HG03175 (cell line): ENCODE measurements around the gene UBTD2.
"Not testable (repeated sequence)": the region's sequence is repeated elsewhere in the genome, so short reads cannot be mapped to it uniquely, and the experiment has no call there.

Experiments
- ATAC-seq: cut with Tn5 transposase; IDR thresholded peaks from one replicate; pipeline ENCODE4 v1.9.1; 2021; ENCODE audit warnings: mild to moderate bottlenecking, moderate library complexity; ENCODE audit not compliant: unreplicated experiment

The UBTD2 gene

GRCh38 chr5:172199446-172199845, 84.1 kb downstream of the UBTD2 start:
- no peak for ATAC-seq

DNA sequence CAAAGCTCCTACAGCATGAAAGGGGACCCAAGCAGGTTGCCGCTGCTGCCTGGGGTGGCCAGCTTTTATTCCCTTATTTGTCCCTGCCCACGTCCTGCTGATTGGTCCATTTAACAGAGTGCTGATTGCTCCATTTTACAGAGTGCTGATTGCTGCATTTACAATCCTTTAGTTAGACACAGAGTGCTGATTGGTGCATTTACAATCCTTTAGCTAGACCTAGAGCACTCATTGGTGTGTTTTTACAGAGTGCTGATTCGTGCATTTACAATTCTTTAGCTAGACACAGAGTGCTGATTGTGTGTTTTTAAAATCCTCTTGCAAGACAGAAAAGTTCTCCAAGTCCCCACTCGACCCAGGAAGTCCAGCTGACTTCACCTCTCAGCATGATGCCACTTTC, 85.8 kb downstream of the UBTD2 start:
- ATAC-seq: not testable (repeated sequence)

GRCh38 chr5:172194985-172195774, 88.4 kb downstream of the UBTD2 start:
- ATAC-seq: no peak

DNA sequence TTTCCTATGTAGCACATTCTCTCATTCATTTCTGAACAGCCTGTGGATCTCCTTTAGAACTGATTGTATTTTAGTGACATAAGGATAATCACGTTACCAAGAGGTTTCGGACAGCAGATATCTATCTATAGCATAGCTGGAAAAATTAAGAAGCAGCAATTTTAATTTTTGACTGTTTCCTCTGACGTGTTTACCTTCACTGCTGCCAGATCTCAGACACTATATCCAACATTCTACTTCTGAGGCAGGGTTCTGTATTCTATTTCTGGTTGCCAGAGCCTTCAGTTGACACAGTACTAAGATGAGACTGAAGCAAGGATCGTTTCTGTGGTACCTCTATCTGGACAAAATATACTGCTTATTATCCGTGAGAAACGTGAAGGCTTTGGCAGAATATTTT, 89.7 kb downstream of the UBTD2 start, which contains the start of gene EFCAB9:
Gene EFCAB9 (plus strand): TSS at position 301 of the 400 bp plus-strand sequence. CDS start 1 bp downstream, at position 302.
- ATAC-seq: no peak

DNA sequence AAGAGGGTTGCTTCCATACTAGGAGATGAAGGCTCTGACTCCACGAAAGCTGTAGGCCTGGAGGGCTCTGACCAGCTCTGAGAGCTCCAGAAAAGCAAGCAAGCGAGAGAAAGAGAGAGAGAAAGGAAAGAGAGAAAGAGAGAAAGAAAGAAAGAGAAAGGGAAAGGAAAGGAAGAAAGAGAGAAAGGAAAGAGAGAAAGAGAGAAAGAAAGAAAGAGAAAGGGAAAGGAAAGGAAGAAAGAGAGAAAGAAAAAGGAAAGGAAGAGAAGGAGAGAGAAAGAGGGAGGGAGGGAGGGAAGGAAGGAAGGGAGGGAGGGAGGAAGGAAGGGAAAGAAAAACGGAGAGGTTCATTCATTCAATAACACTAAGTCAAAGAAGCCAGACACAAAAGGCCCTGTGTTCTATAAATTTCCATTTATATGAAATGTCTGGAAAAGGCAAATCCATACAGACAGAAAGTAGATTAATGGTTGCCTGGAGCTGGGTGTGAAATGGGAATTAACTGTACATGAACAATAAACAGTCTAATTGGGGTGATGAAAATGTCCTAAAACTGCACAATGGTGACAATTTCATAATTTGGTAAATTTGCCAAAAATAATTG, 93.8 kb downstream of the UBTD2 start:
- no peak for ATAC-seq

- no peak for ATAC-seq
Observed at GRCh38 chr5:172188893-172189692, 94.5 kb downstream of the UBTD2 start.

DNA sequence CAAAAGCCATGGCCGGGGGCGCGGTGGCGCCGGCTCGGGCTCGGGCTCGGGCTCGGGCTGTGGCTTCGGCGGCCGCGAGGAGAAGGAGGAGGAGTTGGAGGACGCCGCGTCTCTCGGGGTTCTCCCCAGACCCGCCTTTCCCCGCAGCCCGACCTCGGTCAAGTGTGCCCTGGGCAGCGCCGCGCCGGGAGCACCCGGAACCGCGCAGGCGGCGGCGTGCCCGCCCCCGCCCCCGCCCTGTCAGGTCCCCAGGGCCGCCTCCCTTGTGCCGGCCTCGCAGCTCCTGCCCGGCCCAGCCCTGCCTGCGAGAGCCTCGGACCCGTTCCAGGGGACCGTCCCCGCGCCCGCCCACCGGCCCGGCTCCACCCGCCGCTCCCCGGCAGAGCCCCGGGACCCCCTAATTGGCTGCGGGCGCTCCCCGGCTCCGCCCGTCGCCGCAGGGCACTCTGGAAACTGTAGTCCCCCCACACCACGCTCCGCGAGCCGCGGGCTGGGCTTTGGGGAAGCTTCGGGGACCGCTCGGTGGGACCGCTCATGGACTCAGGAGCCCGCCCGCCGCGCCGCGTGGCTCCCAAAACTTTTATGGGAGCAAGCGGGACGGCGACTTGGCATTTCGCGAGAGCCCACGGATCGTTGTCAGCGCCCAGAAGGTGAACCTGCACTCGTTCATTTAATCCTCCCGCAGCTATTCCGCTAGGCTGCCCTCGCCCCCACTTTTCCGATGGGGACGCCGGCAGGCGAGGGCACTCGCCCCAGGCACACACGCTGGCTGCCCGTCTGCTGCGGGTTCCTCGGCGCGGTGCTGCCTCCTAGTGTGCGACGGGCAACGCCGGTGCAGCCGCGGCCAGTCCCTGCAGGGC, 95.3 kb downstream of the UBTD2 start, which contains the start of gene STK10:
Gene STK10 (minus strand): TSS at position 192 of the 860 bp plus-strand sequence. CDS start 182 bp downstream, at position 10.
- ATAC-seq: peak; percentile 67

DNA sequence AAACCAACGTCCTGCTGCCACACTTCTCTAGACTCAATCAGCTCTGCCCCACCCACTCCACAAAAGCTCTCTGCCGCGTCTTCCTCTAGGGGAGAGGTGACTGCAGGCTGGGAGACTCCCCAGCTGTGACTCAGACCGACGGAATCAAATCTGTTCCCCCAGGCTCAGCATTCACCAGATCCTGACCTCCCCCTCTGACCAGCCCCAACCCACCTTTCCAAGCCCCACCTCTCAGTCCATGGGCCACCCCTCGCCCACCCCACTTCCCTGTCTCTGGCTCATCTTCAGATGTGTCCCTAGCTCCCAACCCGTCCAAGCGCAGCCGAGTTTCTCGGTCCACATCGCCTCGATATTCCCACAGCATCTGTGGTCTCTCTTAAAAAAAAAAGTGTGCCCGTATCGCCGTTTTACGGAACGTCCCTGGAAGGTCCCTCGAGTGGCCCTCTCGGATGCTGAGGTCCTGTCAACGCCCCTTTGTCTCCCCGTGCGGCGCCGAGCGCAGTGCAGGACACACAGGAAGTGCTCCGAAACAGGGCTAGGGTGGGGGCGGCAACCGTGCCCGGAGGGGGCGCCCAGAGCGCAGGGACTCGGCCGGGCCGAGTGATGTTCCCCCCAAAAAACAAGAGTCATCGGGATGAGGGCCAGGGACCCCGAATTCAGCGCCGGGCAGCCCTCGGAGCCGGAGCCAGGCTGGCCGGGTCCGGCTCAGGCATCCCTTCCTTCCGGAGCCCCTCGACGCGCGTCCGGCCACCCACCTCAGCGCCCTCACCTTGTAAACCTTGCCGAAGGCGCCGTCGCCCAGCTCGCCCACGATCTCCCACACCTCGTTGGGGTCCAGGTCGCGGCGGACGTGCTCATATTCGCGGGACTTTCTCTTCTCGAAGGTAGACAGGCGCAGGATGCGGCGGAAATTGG, 96.2 kb downstream of the UBTD2 start:
- peak; percentile 26 for ATAC-seq

GRCh38 chr5:172186114-172186695, 97.4 kb downstream of the UBTD2 start:
- no peak for ATAC-seq

DNA sequence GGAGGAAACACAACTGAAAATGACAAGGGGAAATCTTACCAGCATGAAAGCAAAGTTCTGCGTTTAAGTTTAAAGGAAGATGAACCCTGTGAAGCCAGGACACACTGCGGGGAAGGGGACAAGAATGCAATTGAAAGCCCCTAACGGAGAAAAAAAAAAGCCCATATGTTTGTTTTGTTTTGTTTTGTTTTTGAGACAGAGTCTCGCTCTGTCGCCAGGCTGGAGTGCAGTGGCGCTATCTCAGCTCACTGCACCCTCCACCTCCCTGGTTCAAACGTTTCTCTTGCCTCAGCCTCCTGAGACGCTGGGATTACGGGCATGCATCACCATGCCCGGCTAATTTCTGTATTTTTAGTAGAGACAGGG, 98.5 kb downstream of the UBTD2 start:
- no peak for ATAC-seq

DNA sequence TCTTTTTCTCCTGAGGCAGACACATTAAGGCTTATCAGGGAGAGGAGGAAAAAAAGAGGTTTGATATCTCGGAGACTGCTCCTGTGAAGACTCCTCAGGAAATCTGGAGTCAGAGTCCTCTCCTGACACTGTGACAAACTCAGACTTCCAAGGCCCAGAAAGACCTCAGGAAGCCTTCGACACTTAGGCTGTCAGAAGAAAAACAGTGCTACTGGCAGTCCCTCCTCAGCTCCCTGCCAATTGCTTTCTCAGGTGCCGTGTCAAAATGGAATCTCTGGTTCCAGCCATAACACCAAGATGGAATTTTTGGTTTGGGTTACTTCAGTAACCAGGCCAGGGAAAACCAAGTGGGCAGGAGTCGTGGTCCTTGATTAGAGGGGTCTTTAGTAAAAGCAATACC, 99.7 kb downstream of the UBTD2 start:
- no peak for ATAC-seq

DNA sequence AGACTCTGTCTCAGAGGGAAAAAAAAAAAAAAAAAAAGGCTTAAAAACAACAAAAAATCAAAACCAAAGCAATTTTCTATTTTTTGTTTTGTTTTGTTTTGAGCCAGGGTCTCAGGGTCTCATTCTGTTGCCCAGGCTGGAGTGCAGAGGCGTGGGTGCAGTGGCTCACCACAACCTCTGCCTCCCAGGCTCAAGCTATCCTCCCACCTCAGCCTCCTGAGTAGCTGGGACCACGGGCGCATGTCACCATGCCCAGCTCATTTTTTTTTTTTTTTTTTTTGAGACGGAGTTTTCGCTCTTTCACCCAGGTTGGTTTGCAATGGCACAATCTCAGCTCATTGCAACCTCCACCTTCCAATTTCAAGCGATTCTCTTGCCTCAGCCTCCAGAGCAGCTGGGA, 101.3 kb downstream of the UBTD2 start:
- no peak for ATAC-seq

DNA sequence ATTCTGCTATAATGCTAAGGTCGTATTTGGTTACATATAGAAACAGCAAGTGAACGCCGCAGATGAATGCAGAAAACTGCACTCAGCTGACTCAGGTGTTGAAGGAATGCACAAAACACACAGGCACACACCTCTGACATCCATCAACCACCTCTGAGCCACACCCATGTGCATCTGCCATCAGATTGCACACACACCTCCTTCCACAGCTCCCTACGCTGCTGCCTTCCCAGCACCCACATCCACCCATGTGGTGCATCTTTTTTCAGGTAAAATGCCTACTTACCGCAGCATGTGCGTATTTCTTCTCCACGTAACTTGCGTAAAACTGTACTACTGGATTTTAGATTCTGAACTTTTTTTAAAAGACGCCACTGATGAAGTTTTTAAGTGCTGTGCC, 102.6 kb downstream of the UBTD2 start:
- ATAC-seq: no peak

- peak; percentile 32 for ATAC-seq
Observed at GRCh38 chr5:172178991-172179989, 104.3 kb downstream of the UBTD2 start.

DNA sequence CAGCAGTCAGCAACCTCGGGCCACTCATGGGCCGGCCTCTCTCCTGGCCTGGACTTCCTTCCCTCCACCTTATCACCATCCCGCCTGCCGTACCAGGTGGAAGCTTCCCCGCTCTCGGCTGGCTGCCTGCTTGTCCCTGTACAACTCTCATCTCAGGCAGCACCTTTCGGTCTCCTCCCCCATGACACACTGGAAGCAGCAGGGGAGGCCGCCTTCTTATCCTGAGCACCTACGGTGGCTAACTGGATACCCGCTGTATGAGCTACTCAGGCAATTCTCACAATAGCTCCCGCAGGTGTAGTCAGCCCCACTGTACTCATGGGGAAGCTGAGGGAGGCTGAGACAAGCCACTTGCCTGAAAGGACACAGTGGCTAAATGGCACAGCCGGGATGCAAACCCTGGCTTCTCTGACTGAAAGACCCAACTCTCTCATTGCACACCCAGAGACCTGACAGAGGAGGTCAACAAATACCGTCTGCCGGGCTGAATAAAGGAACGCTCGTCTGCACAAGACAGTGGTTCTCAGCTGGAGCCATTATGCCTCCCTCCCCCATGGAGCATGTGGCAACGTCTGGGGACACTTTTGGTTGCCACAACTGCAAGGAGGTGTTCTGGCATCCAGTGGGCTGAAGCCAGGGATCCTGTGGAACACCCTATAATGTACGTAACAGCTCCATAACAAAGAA, 105.1 kb downstream of the UBTD2 start:
- ATAC-seq: no peak

DNA sequence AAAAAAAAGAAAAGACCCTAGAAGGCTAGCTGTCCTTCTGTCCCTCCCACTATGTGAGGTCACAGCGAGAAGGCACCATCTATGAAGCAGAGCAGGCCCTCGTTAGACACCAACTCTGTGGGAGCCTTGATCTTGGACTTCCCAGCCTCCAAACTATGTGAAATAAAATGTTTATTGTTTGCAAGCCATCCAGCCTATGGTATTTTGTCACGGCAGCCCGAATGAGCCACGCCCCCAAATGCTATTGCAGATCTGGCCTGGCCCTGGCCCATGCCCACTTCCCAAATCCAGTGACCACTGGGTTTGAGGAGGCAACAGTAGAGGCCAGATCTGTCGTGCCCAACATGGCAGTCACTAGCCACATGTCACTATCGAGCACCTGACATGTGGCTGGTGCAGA, 106.4 kb downstream of the UBTD2 start:
- no peak for ATAC-seq

DNA sequence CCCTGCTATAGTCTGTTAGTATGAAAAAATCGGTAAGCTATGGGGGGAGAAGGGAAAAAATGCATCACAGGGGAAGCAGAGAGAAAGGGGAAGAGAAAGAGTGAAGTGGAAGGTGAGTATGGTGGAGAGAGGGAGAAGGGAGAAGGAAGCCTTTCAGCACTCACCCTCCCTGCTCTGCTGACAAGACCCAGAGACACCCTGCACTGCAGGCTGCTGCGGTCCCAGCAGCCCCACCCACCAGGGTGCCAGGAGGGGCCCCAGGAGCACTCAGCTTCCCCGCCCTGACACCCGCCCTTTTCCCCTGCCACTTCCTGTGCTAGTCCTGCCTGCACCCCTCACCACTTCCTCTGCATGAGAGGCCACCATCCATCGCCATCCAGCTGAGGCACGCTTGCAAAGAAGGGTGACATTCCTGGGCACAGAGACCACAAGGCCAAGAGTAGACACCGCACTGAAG, 108.3 kb downstream of the UBTD2 start:
- peak; percentile 63 for ATAC-seq
